Measurements from ENCODE around the gene RSL1D1. TPM values are rescaled to one million over a fixed set of nuclear protein-coding genes. Genes with fewer than 3 reads are reported as not detected.
"Not testable (repeated sequence)": the region's sequence is repeated elsewhere in the genome, so short reads cannot be mapped to it uniquely, and the experiment has no call there.

Gene RSL1D1
- total RNA-seq, 4 donors from 2014 or later = 215 to 302 (median 259) TPM

DNA sequence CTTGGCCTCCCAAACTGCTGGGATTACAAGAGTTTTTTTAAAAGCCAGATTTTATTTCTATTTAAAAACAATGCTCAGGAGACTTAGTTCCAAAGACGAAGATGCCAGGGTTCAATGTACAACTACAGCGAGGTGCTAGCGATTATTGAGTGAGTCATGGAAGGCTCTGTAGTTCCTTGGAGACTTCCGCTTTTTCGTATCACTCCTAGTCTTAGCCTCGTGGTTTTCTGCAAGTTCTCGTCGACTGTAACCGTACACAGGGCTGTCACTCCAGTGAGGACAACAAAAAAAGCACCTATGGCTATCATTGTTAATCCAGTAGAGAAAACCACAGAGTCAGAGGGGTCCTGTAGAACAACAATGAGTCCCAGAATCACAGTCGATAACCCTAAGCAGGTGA is 31.5 kb downstream of the RSL1D1 start:
- Histone ChIP-seq H3K9me3 (no peaks in the 10 kb centered on the region), H3K27me3 (no peaks in the 10 kb centered on the region), H3K4me1 (peaks cover 7 to 15% of the 10 kb centered on the region in 2 donors), H3K36me3 (no peaks in the 10 kb centered on the region), H3K27ac (no peak overlapping the region), H3K4me3 (no peak overlapping the region)
- no peak for TF ChIP-seq POLR2A (IDR thresholded peaks at IDR 0.05)
- TF ChIP-seq, protein P1, sequence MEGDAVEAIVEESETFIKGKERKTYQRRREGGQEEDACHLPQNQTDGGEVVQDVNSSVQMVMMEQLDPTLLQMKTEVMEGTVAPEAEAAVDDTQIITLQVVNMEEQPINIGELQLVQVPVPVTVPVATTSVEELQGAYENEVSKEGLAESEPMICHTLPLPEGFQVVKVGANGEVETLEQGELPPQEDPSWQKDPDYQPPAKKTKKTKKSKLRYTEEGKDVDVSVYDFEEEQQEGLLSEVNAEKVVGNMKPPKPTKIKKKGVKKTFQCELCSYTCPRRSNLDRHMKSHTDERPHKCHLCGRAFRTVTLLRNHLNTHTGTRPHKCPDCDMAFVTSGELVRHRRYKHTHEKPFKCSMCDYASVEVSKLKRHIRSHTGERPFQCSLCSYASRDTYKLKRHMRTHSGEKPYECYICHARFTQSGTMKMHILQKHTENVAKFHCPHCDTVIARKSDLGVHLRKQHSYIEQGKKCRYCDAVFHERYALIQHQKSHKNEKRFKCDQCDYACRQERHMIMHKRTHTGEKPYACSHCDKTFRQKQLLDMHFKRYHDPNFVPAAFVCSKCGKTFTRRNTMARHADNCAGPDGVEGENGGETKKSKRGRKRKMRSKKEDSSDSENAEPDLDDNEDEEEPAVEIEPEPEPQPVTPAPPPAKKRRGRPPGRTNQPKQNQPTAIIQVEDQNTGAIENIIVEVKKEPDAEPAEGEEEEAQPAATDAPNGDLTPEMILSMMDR (IDR thresholded peaks at IDR 0.05 in 4 of 5, conservative IDR thresholded peaks at IDR 0.05 in 1 of 5) = no peak
- in situ Hi-C loops (cut with MboI; ENCODE audit: low sequenced_read_pairs in 4 of 4) (loop anchor here (10.0 to 25.0 kb wide), 4 partner anchors 282 to 857 kb away; a partner anchor contains a TSS), intact Hi-C loops (cut with DNase I; ENCODE audit: low total_unique reads) (no loop called here)
- DNase-seq (no peak), ATAC-seq (no peak)

DNA sequence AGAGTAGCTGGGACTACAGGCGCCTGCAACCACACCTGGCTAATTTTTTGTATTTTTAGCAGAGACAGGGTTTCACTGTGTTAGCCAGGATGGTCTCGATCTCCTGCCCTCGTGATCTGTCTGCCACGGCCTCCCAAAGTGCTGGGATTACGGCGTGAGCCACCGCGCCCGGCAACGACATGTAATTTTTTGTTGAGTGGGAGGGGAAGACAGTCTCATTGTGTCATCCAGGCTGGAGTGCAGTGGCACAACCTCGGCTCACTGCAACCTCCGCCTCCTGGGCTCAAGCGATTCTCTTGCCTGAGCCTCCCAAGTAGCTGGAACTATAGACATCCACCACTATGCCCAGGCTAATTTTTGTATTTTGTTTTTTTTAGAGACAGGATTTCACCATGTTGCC is 32.4 kb downstream of the RSL1D1 start:
- intact Hi-C loops (cut with DNase I; ENCODE audit: low total_unique reads); ATAC-seq; H3K4me3 ChIP-seq; H3K27me3 ChIP-seq; H3K4me1 ChIP-seq; H3K9me3 ChIP-seq; H3K36me3 ChIP-seq; H3K27ac ChIP-seq; DNase-seq: not testable (repeated sequence)
- in situ Hi-C loops (cut with MboI; ENCODE audit: low sequenced_read_pairs in 4 of 4) = loop anchor here (10.0 to 25.0 kb wide), 4 partner anchors 282 to 857 kb away; a partner anchor contains a TSS

DNA sequence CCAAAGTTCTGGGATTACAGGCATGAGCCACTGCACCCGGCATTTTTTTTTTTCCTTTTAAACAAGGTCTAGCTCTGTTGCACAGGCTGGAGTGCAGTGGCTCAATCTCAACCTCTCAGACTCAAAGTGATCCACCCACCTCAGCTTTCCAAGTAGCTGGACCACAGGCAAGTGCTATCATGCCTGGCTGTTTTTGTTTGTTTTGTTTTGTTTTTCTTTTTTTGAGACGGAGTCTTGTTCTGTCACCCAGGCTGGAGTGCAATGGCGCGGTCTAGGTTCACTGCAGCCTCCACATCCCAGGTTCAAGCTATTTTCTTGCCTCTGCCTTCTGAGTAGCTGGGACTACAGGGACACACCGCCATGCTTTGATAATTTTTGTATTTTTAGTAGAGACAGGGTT is 35.2 kb downstream of the RSL1D1 start:
- intact Hi-C loops (cut with DNase I; ENCODE audit: low total_unique reads) = no loop called here
- in situ Hi-C loops (cut with MboI; ENCODE audit: low sequenced_read_pairs in 4 of 4) = loop anchor here (10.0 to 25.0 kb wide), 4 partner anchors 279 to 854 kb away; a partner anchor contains a TSS
- no peak for ATAC-seq

DNA sequence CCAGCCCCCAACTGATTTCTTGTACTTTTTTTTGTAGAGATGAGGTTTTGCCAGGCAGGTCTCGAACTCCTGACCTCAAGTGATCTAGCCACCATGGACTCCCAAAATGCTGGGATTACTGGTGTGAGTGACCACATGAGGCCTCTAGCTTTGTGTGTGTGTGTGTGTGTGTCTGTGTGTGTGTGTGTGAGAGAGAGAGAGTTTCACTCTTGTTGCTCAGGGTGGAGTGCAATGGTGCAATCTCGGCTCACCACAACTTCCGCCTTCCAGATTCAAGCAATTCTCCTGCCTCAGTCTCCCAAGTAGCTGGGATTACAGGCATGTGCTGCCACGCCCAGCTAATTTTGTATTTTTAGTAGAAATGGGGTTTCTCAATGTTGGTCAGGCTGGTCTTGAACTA is 36.5 kb downstream of the RSL1D1 start:
- ATAC-seq = not testable (repeated sequence)
- in situ Hi-C loops (cut with MboI; ENCODE audit: low sequenced_read_pairs in 4 of 4) = loop anchor here (10.0 to 25.0 kb wide), 4 partner anchors 277 to 852 kb away; a partner anchor contains a TSS

More for the DNA sequence above, 35.2 kb downstream of the RSL1D1 start:
- no peak overlapping the region for H3K4me3 ChIP-seq
- no peaks in the 10 kb centered on the region for H3K4me1 ChIP-seq
- H3K9me3 ChIP-seq = no peaks in the 10 kb centered on the region
- no peak overlapping the region for H3K27ac ChIP-seq
- no peak for DNase-seq
- TF ChIP-seq, protein P1 (IDR thresholded peaks at IDR 0.05 in 4 of 5, conservative IDR thresholded peaks at IDR 0.05 in 1 of 5) = no peak
- no peak for TF ChIP-seq POLR2A (IDR thresholded peaks at IDR 0.05)
- no peaks in the 10 kb centered on the region for H3K27me3 ChIP-seq
- H3K36me3 ChIP-seq = no peaks in the 10 kb centered on the region

DNA sequence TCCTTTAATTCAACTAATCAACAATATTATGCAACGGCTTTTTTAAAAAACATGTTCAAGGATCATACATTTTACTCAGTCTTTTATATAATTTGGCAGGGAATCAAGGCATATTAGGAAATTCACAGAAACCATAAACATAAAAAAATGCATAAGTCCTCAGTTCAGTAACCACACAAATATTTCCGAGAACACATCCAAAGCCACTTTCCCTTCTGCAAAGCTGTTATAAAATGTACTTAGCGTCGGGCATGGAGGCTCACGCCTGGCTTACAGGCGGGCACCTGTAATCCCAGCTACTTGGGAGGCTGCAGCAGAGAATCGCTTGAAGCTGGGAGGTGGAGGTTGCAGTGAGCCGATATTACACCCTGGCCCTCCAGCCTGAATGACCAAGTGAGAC is 44.6 kb downstream of the RSL1D1 start:
- intact Hi-C loops (cut with DNase I; ENCODE audit: low total_unique reads) = no loop called here
- no peak for DNase-seq
- no peaks in the 10 kb centered on the region for H3K9me3 ChIP-seq
- no peak for ATAC-seq
- TF ChIP-seq, protein P1 (IDR thresholded peaks at IDR 0.05 in 4 of 5, conservative IDR thresholded peaks at IDR 0.05 in 1 of 5) = no peak
- no peak for TF ChIP-seq POLR2A (IDR thresholded peaks at IDR 0.05)
- H3K27me3 ChIP-seq = no peaks in the 10 kb centered on the region
- no peak overlapping the region for H3K4me3 ChIP-seq
- H3K27ac ChIP-seq = no peak overlapping the region
- H3K36me3 ChIP-seq = no peaks in the 10 kb centered on the region
- in situ Hi-C loops (cut with MboI; ENCODE audit: low sequenced_read_pairs in 4 of 4) = loop anchor here in 3 of 4 donors (25.0 kb wide), 3 partner anchors 269 to 844 kb away; a partner anchor contains a TSS
- H3K4me1 ChIP-seq = no peaks in the 10 kb centered on the region

More for the DNA sequence above, 36.5 kb downstream of the RSL1D1 start:
- not testable (repeated sequence) for H3K4me3 ChIP-seq, H3K9me3 ChIP-seq, DNase-seq, H3K27ac ChIP-seq, H3K27me3 ChIP-seq, H3K36me3 ChIP-seq, H3K4me1 ChIP-seq
- intact Hi-C loops (cut with DNase I; ENCODE audit: low total_unique reads) = loop anchor here (5.0 kb wide), 1 partner anchor 407 kb away; no protein-coding TSS in a partner anchor

DNA sequence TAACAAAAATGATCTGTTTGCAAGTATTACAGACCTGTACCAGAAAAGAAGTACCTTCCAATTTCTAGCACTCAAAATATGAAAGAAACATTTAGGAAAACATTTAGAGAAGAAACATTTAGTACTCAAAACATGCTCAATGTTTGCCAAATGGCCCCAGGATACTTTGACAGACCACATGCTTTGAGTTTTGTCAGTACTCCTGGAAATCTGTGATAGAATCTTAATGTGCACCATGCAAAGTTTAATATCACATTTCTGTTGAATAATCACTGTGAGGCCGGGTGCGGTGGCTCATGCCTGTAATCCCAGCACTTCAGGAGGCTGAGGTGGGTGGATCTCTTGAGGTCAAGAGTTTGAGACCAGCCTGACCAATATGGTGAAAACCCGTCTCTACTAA is 45.8 kb downstream of the RSL1D1 start:
- in situ Hi-C loops (cut with MboI; ENCODE audit: low sequenced_read_pairs in 4 of 4) (loop anchor here in 3 of 4 donors (25.0 kb wide), 3 partner anchors 268 to 843 kb away; a partner anchor contains a TSS), intact Hi-C loops (cut with DNase I; ENCODE audit: low total_unique reads) (no loop called here)
- no peaks in the 10 kb centered on the region for H3K4me1 ChIP-seq

More for the DNA sequence above, 45.8 kb downstream of the RSL1D1 start:
- no peak for TF ChIP-seq POLR2A (IDR thresholded peaks at IDR 0.05)
- TF ChIP-seq, protein P1 (IDR thresholded peaks at IDR 0.05 in 4 of 5, conservative IDR thresholded peaks at IDR 0.05 in 1 of 5) = no peak
- ATAC-seq (no peak), DNase-seq (no peak)
- Histone ChIP-seq H3K27me3 (no peaks in the 10 kb centered on the region), H3K4me3 (no peak overlapping the region), H3K27ac (no peak overlapping the region), H3K36me3 (no peaks in the 10 kb centered on the region), H3K9me3 (no peaks in the 10 kb centered on the region)
